Skeletal muscle tissue (tissue), 4 donors: ENCODE measurements around the gene TBX2. TPM values are rescaled to one million over a fixed set of nuclear protein-coding genes. Genes with fewer than 3 reads are reported as not detected.

ENCODE experiments used
- H3K27ac ChIP-seq: one replicate; pipeline ENCODE4 v1.7.0; 2013; ENCODE audit warnings: mild to moderate bottlenecking, low read depth, low read length, inconsistent platforms
- H3K27me3 ChIP-seq, 3 donors: one replicate each; pipeline ENCODE4 v1.7.0; 2013; ENCODE audit warnings: low read length in 3 of 3; ENCODE audit not compliant: control insufficient read depth in 3 of 3, insufficient read depth in 3 of 3
- H3K36me3 ChIP-seq, 3 donors: one replicate each; pipeline ENCODE4 v1.7.0; 2013; ENCODE audit warnings: low read length in 3 of 3; ENCODE audit not compliant: control insufficient read depth in 3 of 3, insufficient read depth in 3 of 3
- H3K4me1 ChIP-seq, 3 donors: one replicate each; pipeline ENCODE4 v1.7.0; 2013; ENCODE audit warnings: low read length in 3 of 3, mild to moderate bottlenecking in 3 of 3; ENCODE audit not compliant: control insufficient read depth in 3 of 3, insufficient read depth in 3 of 3
- H3K4me3 ChIP-seq, 3 donors: one replicate each; pipeline ENCODE4 v1.7.0; 2013; ENCODE audit warnings: low read length in 3 of 3
- H3K9ac ChIP-seq, 3 donors: one replicate each; pipeline ENCODE4 v1.7.0; 2013; ENCODE audit warnings: low read length in 3 of 3, mild to moderate bottlenecking in 3 of 3, moderate library complexity in 2 of 3, low read depth in 1 of 3
- H3K9me3 ChIP-seq, 3 donors: one replicate each; pipeline ENCODE4 v1.7.0; 2013; ENCODE audit warnings: low read length in 3 of 3; ENCODE audit not compliant: control insufficient read depth in 3 of 3
- total RNA-seq: library from RNA; depleted of rRNA; stranded (reverse); fragments of >200 nt; gene quantifications from one replicate; pipeline ENCODE4 v1.2.3, GENCODE V29; 2014
- donor health status: Osteomylitis.

The TBX2 gene
- total RNA-seq, 1 donor from 2014 or later: 5.2 TPM

DNA sequence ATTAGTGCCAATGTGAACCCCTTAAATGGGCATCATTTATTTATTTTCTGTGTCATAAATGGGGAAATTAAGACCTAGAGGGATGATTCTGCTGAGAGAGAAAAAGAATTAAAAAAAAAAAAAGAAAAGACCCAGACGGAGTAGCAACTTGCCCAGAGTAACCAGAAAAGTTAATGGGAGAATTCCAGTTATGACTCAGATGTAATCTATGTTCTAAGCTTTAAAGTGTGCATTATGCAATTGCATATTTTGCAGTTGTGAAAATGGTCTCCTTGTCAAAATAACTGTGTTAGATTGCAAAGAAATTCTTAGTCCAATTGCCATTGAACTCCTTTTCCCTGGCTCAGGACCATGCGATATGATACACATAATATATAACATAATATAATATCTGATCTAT, 38.6 kb upstream of the TBX2 start:
- Histone ChIP-seq H3K4me1 (no peaks in the 10 kb centered on the region), H3K9me3 (no peaks in the 10 kb centered on the region), H3K27me3 (no peaks in the 10 kb centered on the region), H3K4me3 (no peak overlapping the region), H3K27ac (no peak overlapping the region), H3K36me3 (no peaks in the 10 kb centered on the region), H3K9ac (no peak overlapping the region)

DNA sequence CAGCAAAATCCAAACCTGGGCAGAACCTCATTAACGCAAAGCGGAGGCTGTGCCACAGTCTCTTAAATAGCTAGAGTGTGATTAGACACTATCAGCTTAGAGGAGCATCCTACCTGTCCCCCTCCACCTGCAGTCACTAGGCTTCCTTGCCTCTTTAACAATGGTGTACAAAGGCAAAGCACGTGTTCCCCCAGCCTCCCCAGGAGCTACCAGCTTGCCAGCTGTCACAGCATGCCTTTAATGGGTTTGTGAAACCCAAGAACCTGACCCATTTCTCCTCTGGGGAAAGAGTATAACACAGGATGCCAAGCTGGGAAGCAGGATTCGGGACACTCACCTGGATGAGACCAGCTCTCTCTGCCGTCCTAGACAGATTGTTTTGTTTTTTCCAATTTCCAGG, 37.2 kb upstream of the TBX2 start:
- Histone ChIP-seq H3K9me3 (no peaks in the 10 kb centered on the region), H3K36me3 (no peaks in the 10 kb centered on the region), H3K27ac (no peak overlapping the region), H3K4me3 (no peak overlapping the region), H3K4me1 (no peaks in the 10 kb centered on the region), H3K9ac (no peak overlapping the region), H3K27me3 (no peaks in the 10 kb centered on the region)

DNA sequence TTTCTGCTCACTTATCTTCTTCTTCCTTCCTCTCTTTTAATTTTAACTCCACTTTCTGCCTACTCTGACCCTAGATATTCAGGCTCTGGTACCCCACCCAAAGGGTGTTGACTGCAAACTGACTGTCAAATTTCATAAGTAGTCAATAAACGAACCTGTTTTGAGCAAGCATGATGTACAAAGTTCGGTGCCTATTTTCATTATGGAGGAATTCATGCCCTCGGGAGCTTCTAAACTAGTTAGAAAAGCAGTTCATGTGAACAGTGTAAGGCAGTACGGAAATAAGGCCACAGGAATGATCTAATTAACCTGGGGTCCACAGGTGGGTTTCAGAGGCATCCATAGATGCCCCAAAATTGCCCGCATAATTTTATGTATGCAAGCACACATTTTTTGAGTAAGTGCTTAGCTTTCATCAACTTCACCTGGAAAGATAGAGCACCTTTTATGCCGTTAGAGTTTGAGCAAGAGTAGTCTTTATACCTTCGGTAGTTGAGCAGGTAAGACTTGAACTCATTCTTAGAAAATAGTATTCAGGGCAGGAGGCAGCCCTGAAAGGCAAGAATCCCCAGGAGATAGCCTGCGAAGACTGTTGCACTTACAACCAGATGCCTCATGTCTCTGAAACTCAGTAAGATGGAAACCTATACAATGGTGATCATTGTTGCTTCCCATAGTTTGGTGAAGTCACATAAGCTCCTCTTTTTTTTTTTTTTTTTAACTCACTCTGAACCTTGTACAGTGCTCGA, 36.6 kb upstream of the TBX2 start:
- no peak overlapping the region for H3K9ac ChIP-seq
- H3K36me3 ChIP-seq: no peaks in the 10 kb centered on the region
- no peak overlapping the region for H3K27ac ChIP-seq
- H3K9me3 ChIP-seq: no peaks in the 10 kb centered on the region
- H3K4me1 ChIP-seq: no peaks in the 10 kb centered on the region
- H3K27me3 ChIP-seq: no peaks in the 10 kb centered on the region
- H3K4me3 ChIP-seq: no peak overlapping the region

GRCh38 chr17:61363601-61364462, 35.8 kb upstream of the TBX2 start:
- Histone ChIP-seq H3K4me1 (no peaks in the 10 kb centered on the region), H3K27ac (no peak overlapping the region), H3K4me3 (no peak overlapping the region), H3K36me3 (no peaks in the 10 kb centered on the region), H3K9ac (no peak overlapping the region), H3K27me3 (no peaks in the 10 kb centered on the region), H3K9me3 (no peaks in the 10 kb centered on the region)

DNA sequence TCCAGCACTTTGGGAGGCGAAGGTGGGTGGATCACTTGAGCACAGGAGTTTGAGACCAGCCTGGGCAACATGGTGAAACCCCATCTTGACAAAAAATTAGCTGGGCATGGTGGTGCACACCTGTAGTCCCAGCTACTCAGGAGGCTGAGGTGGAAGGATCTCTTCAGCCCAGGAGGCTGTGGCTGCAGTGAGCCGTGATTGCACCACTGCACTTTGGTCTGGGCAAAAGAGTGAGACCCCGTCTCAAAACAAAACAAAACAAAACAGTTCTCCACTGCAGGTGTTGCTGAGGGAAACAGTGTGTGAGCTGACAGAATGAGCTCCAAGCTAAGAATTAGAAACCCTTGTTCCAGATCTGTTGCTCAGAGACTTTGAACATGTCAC, 35.2 kb upstream of the TBX2 start:
- no peaks in the 10 kb centered on the region for H3K9me3 ChIP-seq
- no peaks in the 10 kb centered on the region for H3K4me1 ChIP-seq
- no peak overlapping the region for H3K27ac ChIP-seq
- no peak overlapping the region for H3K9ac ChIP-seq
- no peak overlapping the region for H3K4me3 ChIP-seq
- H3K27me3 ChIP-seq: no peaks in the 10 kb centered on the region
- no peaks in the 10 kb centered on the region for H3K36me3 ChIP-seq

GRCh38 chr17:61366076-61366714, 33.4 kb upstream of the TBX2 start:
- Histone ChIP-seq H3K4me3 (no peak overlapping the region), H3K27ac (no peak overlapping the region), H3K27me3 (no peaks in the 10 kb centered on the region), H3K4me1 (no peaks in the 10 kb centered on the region), H3K9ac (no peak overlapping the region), H3K36me3 (peaks cover 0 to 4% (median 3%) of the 10 kb centered on the region in 3 donors), H3K9me3 (no peaks in the 10 kb centered on the region)

DNA sequence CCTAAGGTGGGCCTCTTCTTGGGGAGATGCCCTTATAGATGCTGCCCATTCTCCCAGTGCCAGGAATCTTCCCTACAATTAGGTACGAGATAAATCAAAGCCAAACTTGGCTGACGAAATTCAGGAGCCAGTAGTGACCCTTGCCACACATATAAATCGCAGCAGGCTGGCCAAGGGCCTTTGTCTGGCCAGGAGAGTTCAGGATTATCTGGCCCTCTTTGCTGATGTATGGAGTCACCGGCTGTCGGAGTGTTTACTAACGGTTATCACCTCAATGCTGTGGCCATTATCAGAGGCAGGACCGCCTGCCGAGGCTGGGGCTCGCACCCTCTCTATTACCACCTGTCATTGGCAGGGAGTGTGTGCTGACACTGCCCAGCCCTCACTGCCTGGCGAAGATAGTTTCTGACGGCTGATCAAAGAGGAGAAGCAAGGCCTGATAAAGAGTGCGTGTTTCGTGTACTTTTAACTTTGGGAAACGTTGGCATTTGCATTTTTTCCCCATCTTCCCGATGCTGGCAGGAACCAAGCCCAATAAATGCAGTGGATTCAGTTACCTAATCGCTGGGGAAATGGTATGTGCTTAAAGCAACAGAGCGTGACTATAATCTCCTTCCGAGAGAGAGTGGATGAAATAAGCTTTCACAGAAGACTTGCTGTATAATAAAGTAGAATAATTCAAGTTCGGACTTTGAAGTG, 32.8 kb upstream of the TBX2 start:
- Histone ChIP-seq H3K27me3 (no peaks in the 10 kb centered on the region), H3K9ac (no peak overlapping the region), H3K9me3 (no peaks in the 10 kb centered on the region), H3K27ac (no peak overlapping the region), H3K4me3 (no peak overlapping the region), H3K4me1 (no peaks in the 10 kb centered on the region), H3K36me3 (peaks cover 0 to 4% (median 3%) of the 10 kb centered on the region in 3 donors)

GRCh38 chr17:61368049-61368831, 31.4 kb upstream of the TBX2 start:
- Histone ChIP-seq H3K9me3 (no peaks in the 10 kb centered on the region), H3K27ac (no peak overlapping the region), H3K9ac (no peak overlapping the region), H3K27me3 (no peaks in the 10 kb centered on the region), H3K4me1 (no peaks in the 10 kb centered on the region), H3K36me3 (peaks cover 0 to 4% (median 3%) of the 10 kb centered on the region in 3 donors), H3K4me3 (no peak overlapping the region)

- peaks cover 0 to 4% (median 3%) of the 10 kb centered on the region in 3 donors for H3K36me3 ChIP-seq
- no peak overlapping the region for H3K9ac ChIP-seq
- H3K27me3 ChIP-seq: no peaks in the 10 kb centered on the region
- H3K27ac ChIP-seq: no peak overlapping the region
- no peaks in the 10 kb centered on the region for H3K9me3 ChIP-seq
- no peak overlapping the region for H3K4me3 ChIP-seq
- H3K4me1 ChIP-seq: no peaks in the 10 kb centered on the region
Measured at GRCh38 chr17:61368832-61369450, 30.7 kb upstream of the TBX2 start.
